Stomach (tissue), 9 donors: ENCODE results near the gene S100A12. TPM values are rescaled to one million over a fixed set of nuclear protein-coding genes. Genes with fewer than 3 reads are reported as not detected.

Source experiments
- DNase-seq, 2 donors: peaks; one replicate each; pipeline versions ENCODE4 v3.0.0 to v3.0.0-alpha.2; 2013 to 2019
- H3K27ac ChIP-seq, 5 donors: fragments of 200-600 bp in 4 of 5; sonication (generic) in 4 of 5; one replicate each; pipeline ENCODE4 v1.5.1; 2013 to 2019; ENCODE audit warnings: mild to moderate bottlenecking in 1 of 5, moderate library complexity in 1 of 5
- H3K27me3 ChIP-seq, 3 donors: fragments of 200-600 bp; sonication (generic); one replicate each; pipeline ENCODE4 v1.5.1; 2017 to 2019; ENCODE audit warnings: mixed run types in 1 of 3
- H3K36me3 ChIP-seq, 4 donors: fragments of 200-600 bp; sonication (generic); 1 replicate in 3 of 4; 2 replicates in 1 of 4; pipeline ENCODE4 v1.5.1; 2016 to 2019
- H3K4me1 ChIP-seq, 4 donors: fragments of 200-600 bp; sonication (generic); one replicate each; pipeline ENCODE4 v1.5.1; 2016 to 2019
- H3K4me3 ChIP-seq, 4 donors: fragments of 200-600 bp; sonication (generic) in 3 of 4; one replicate each; pipeline ENCODE4 v1.5.1; 2016 to 2019; ENCODE audit warnings: mild to moderate bottlenecking in 1 of 4
- H3K9me3 ChIP-seq, 4 donors: fragments of 200-600 bp; sonication (generic); one replicate each; pipeline ENCODE4 v1.5.1; 2016 to 2019
- CTCF ChIP-seq, 7 experiments: fragments of 450-650 bp in 4 of 7; fragments of 200-600 bp in 3 of 7; sonication (generic) in 3 of 7; IDR thresholded peaks; one replicate each; pipeline ENCODE4 v1.5.1; 2016 to 2019; ENCODE audit warnings: antibody characterized with exemption in 7 of 7, control low read depth in 2 of 7, mild to moderate bottlenecking in 1 of 7
- EP300 ChIP-seq: sonication (generic); formaldehyde crosslinking; IDR thresholded peaks from one replicate; pipeline ENCODE4 v1.6.1; 2017; ENCODE audit warnings: antibody characterized with exemption
- POLR2A ChIP-seq, 4 donors: fragments of 450-650 bp; IDR thresholded peaks; one replicate each; pipeline ENCODE4 v1.6.1; 2016; ENCODE audit warnings: antibody characterized with exemption in 4 of 4, control low read depth in 2 of 4, mild to moderate bottlenecking in 1 of 4, moderate library complexity in 1 of 4
- POLR2AphosphoS5 ChIP-seq, 3 donors: sonication (generic); formaldehyde crosslinking; IDR thresholded peaks; one replicate each; pipeline ENCODE4 v1.6.1; 2016; ENCODE audit warnings: antibody characterized with exemption in 3 of 3
- WGBS, 5 donors: extraction: QIAGEN DNeasy Blood & Tissue Kit in 3 of 5; methylation state at CpG; one replicate each; pipeline versions ENCODE4 v1.1.5 to v1.1.7; 2013 to 2018; 5-methylcytosine and 5-hydroxymethylcytosine counted together
- intact Hi-C: fragments of 100-400 bp; cut with DNase I; formaldehyde crosslinking; loops from one replicate; pipeline ENCODE4 v1.15.1; 2023; ENCODE audit warnings: low total_unique reads
- polyA plus RNA-seq, 3 donors: library from polyadenylated mRNA; stranded (reverse); fragments of 200-250 nt; gene quantifications; one replicate each; pipeline ENCODE4 v1.2.3, GENCODE V29; 2013
- total RNA-seq, 5 donors: library from RNA; depleted of rRNA; stranded (reverse); fragments of >200 nt; gene quantifications; one replicate each; pipeline versions ENCODE4 v1.1.0 to v1.2.3, GENCODE V29; 2014 to 2016
- donor health status: healthy with polysubstance abuse.
- donor health status: Bipolar disorder and iron deficiency.
- donor health status: healthy.

Gene S100A12
- total and polyA plus RNA-seq, 8 donors, result 8.2 to 58.3 (median 16.3) TPM; not detected in 4

- no peaks in the 10 kb centered on the region for H3K36me3 ChIP-seq
- no peak overlapping the region for H3K4me3 ChIP-seq
- 39 to 50% (median 44%) methylated on average over 15 of the region's 15 CpGs for WGBS, 5 donors
- peaks cover 0 to 35% (median 4%) of the 10 kb centered on the region in 3 donors for H3K27me3 ChIP-seq
- no peak for TF ChIP-seq POLR2A (IDR thresholded peaks at IDR 0.05)
- TF ChIP-seq CTCF (IDR thresholded peaks at IDR 0.05), result peak in 1 of 7 experiments; percentile 16
- no peak for TF ChIP-seq EP300
- no peak for TF ChIP-seq POLR2AphosphoS5 (IDR thresholded peaks at IDR 0.05)
- DNase-seq, result peak; percentile 13 to 49
- no peak overlapping the region for H3K27ac ChIP-seq
- no peaks in the 10 kb centered on the region for H3K9me3 ChIP-seq
- no peaks in the 10 kb centered on the region for H3K4me1 ChIP-seq
- intact Hi-C loops, result no loop called here
These were observed 29.3 kb upstream of the S100A12 start for GRCh38 chr1:153404768-153405167.

GRCh38 chr1:153404086-153404635 lies 28.7 kb upstream of the S100A12 start:
- Histone ChIP-seq H3K4me3 (no peak overlapping the region), H3K36me3 (no peaks in the 10 kb centered on the region), H3K9me3 (no peaks in the 10 kb centered on the region), H3K27me3 (peaks cover 0 to 38% (median 4%) of the 10 kb centered on the region in 3 donors), H3K27ac (no peak overlapping the region), H3K4me1 (no peaks in the 10 kb centered on the region)
- intact Hi-C loops, result no loop called here
- no peak for TF ChIP-seq EP300
- TF ChIP-seq POLR2AphosphoS5 (IDR thresholded peaks at IDR 0.05), result no peak
- TF ChIP-seq CTCF (IDR thresholded peaks at IDR 0.05), result no peak
- TF ChIP-seq POLR2A (IDR thresholded peaks at IDR 0.05), result no peak
- no peak for DNase-seq
- 73 to 85% (median 79%) methylated on average over 7 of the region's 7 CpGs for WGBS, 5 donors

- Histone ChIP-seq H3K27ac (no peak overlapping the region), H3K4me3 (no peak overlapping the region), H3K36me3 (no peaks in the 10 kb centered on the region), H3K4me1 (no peaks in the 10 kb centered on the region), H3K27me3 (peaks cover 0 to 44% (median 4%) of the 10 kb centered on the region in 3 donors), H3K9me3 (no peaks in the 10 kb centered on the region)
- intact Hi-C loops, result no loop called here
- no peak for TF ChIP-seq CTCF (IDR thresholded peaks at IDR 0.05)
- TF ChIP-seq POLR2AphosphoS5 (IDR thresholded peaks at IDR 0.05), result no peak
- no peak for TF ChIP-seq POLR2A (IDR thresholded peaks at IDR 0.05)
- no peak for TF ChIP-seq EP300
- DNase-seq, result no peak
- WGBS, 5 donors, result 78 to 85% (median 84%) methylated on average over 11 of the region's 11 CpGs
These were observed 28.1 kb upstream of the S100A12 start for GRCh38 chr1:153403421-153404085.

GRCh38 chr1:153402226-153402625 lies 26.8 kb upstream of the S100A12 start:
- WGBS, 5 donors, result 41 to 55% (median 42%) methylated on average over 2 of the region's 2 CpGs
- intact Hi-C loops, result no loop called here
- H3K4me1 ChIP-seq, result no peaks in the 10 kb centered on the region

More at GRCh38 chr1:153402226-153402625, 26.8 kb upstream of the S100A12 start:
- Histone ChIP-seq H3K4me3 (no peak overlapping the region), H3K36me3 (no peaks in the 10 kb centered on the region), H3K9me3 (no peaks in the 10 kb centered on the region), H3K27ac (no peak overlapping the region), H3K27me3 (peaks cover 0 to 45% (median 3%) of the 10 kb centered on the region in 3 donors)
- no peak for DNase-seq
- TF ChIP-seq POLR2AphosphoS5 (IDR thresholded peaks at IDR 0.05) (no peak), EP300 (no peak), CTCF (IDR thresholded peaks at IDR 0.05) (no peak), POLR2A (IDR thresholded peaks at IDR 0.05) (no peak)
